GM21723 (cell line): ENCODE data around the gene NPW.

ENCODE experiments used
- ATAC-seq: cut with Tn5 transposase; IDR thresholded peaks from one replicate; pipeline ENCODE4 v1.9.1; 2021; ENCODE audit warnings: mild to moderate bottlenecking, moderate library complexity; ENCODE audit not compliant: unreplicated experiment

NPW gene

DNA sequence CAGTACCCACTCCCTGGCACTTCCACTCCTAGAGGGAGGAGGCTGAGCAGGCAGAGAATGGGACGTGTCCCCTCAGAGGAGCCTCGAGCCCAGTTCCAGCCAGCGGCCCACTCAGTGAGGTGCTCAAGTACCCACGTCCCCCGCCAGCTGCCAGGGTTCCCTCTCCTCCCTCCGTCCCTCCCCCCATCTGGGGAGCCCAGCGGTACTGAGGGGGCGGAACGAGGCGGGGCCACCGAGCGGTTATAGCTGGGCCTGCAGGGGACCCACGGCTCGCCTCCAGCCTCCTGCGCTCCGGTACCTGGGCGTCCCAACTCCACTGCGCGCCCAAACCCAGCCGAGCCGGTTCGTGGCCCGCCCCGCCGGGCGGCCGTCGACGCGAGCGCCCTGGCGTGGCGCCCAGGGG, at the start of gene NPW:
Gene NPW, plus strand, starts transcription at position 268 of the 403 bp plus-strand sequence.
- ATAC-seq = no peak

- peak; percentile 64 for ATAC-seq
Measured at GRCh38 chr16:1971796-1972489, 47.6 kb upstream of the NPW start, which contains the start of gene TBL3. Gene TBL3, plus strand, starts transcription at chr16:1972053. Its CDS starts 112 bp downstream, at chr16:1972165.

- ATAC-seq = no peak
Measured at GRCh38 chr16:1972490-1972877, 47.1 kb upstream of the NPW start.

- no peak for ATAC-seq
Measured at GRCh38 chr16:1973461-1974156, 46.0 kb upstream of the NPW start.

DNA sequence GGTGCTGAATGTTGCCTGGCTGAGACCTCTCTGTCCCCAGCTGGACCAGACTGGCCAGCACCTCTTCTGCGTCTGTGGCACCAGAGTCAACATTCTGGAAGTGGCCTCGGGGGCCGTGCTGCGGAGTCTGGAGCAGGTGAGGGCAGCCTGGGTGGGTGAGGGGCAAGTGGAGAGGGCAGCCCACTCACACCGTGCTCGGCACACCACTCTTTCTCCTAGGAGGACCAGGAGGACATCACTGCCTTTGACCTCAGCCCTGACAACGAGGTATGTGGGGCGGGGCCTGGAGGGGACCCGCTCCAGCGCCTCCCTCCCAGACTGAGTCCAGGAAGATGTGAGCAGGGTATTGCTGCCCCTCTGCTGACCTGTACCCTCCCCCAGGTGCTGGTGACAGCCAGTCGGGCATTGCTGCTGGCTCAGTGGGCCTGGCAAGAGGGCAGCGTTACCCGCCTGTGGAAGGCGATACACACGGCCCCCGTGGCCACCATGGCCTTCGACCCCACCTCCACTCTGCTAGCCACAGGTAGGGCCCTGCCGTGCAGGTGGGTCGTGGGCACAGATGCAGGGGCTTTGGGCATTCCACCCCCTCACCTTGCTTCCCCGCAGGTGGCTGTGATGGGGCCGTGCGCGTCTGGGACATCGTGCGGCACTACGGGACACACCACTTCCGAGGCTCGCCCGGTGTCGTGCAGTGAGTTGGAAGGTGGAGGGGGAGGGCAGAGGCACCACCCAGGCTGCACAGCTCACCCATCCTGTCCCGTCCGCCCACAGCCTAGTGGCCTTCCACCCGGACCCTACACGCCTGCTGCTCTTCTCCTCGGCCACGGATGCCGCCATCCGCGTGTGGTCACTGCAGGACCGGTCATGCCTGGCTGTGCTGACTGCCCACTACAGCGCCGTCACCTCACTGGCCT, 45.2 kb upstream of the NPW start:
- no peak for ATAC-seq

DNA sequence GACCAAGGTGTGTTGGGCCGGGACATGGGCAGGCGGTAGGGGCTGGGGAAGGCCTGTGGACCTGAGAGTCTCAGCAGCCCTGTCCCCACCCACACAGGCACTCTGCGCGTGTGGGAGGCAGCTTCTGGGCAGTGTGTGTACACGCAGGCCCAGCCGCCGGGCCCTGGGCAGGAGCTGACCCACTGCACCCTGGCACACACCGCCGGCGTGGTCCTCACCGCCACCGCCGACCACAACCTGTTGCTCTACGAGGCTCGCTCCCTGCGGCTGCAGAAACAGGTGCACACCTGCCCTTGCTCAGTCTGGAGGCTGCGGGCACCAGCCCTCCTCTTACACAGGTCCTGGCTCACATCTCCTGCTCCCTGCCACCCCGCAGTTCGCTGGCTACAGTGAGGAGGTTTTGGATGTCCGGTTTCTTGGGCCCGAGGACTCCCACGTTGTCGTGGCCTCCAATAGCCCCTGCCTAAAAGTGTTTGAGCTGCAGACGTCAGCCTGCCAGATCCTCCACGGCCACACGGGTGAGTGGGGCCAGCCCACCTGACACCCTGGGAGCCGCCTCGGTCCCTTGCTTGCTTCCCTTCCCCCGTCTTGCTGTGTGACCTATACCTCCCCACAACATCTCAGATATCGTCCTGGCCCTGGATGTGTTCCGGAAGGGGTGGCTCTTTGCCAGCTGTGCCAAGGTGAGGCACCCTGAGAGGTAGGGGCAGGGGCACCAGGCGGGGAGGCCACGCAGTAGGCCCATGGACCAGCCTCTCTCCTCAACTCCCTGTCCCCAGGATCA, 44.0 kb upstream of the NPW start:
- ATAC-seq = no peak

DNA sequence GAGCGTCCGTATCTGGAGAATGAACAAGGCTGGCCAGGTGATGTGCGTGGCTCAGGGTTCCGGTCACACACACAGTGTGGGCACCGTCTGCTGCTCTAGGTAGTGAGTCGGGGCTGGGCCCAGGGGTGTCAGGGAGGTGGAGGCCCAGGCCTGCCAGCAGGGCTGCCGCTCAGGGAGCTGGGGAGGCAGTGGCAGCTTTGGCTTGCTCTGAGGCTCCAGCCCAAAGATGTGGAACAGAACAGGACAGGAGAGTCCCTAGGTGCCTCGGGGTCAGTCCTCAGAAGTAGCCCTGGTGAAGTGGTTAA, 43.4 kb upstream of the NPW start:
- ATAC-seq = no peak

GRCh38 chr16:1976951-1977874, 42.4 kb upstream of the NPW start:
- ATAC-seq = no peak

DNA sequence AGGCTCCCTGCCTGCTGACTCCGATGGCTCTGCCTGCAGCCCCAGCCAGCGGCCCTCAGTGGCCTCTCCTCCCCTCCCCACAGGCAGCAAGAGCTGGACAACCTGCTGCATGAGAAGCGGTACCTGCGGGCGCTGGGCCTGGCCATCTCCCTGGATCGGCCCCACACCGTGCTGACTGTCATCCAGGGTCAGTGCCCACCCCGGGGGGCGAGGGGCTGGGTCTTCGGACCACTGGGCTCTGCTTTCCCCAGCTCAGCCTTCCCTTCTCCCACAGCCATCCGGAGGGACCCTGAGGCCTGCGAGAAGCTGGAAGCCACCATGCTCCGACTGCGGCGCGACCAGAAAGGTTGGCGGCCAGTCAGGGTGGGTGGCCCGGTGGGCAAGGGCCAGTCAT, 41.7 kb upstream of the NPW start:
- no peak for ATAC-seq

DNA sequence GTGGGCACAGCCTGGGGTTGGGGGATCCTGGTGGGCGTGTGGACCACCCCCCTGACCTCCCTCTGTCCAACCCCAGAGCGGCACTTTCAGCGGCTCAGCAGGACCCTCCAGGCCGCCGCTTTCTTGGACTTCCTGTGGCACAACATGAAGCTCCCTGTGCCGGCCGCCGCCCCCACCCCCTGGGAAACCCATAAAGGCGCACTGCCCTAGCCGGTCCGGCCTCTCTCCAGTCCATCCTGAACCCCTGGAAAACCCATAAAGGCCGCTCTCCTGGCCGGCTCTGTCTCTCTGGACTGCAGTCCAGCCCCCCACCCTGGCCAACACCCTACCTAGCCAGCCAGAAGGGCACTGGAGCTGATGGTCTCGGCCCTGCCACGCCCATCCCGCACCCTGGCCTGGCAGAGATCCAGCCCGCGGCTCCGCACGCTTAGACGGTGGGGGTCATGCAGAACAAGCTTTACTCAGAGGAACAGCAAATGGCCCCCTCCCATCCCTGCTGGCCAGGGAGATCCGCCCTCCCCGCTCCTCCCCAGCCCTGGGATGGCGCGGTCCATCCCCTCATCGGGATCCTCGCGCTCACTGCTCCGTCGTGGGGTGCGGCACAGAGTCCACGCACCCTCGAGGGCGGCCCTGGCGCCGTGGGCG, 41.0 kb upstream of the NPW start:
- ATAC-seq = no peak

GRCh38 chr16:1979271-1980029, 40.1 kb upstream of the NPW start:
- ATAC-seq = no peak

- ATAC-seq = no peak
Measured at GRCh38 chr16:1980030-1980769, 39.4 kb upstream of the NPW start.

DNA sequence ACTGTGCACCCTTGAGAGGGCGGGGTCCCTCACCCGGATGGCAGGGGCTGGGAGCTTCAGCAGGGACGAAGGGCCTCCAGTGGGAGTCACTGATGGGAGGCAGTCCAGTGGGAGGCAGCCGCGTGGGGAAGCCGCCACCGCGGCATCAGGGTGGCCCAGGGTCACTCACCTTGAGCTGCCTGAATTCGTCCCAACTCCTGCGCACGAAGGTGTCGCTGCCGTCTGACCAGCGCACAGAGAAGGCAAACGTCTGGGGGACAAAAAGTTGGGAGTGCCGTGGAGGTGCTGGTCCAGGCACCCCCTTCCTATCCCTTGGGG, 38.9 kb upstream of the NPW start:
- ATAC-seq = no peak

GRCh38 chr16:1981398-1981836, 38.2 kb upstream of the NPW start, which contains the start of gene NOXO1:
Gene NOXO1, minus strand, starts transcription at chr16:1981469. Its CDS starts 290 bp downstream, at chr16:1981179.
- no peak for ATAC-seq

- ATAC-seq = no peak
Measured at GRCh38 chr16:1982013-1982433, 37.6 kb upstream of the NPW start.

DNA sequence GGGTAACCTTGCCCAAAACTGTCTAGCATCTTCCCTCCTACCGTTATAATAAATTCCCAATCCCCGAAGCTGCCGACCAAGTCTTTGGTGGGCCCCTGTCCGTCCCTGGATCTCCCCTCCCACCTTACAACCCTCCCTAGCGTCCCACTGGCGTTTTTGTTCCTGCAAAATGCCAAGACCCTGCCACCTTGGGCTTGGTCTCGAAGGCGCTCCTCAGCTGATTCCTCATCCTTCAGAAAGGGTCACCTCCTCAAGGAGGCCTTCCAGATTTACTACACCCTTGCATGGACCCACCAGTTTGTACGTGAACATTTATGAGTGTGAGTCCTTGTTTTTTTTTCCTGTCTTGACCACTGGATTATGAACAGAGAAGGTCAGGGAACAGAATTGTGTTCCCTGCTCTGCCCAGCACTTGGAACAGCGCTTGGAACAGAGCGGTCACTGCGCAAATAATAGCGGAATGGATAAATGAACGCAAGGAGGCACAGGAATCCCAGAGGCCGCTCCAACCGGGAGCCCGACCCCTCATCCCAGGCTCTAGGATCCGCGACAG, 36.5 kb upstream of the NPW start:
- ATAC-seq = no peak

GRCh38 chr16:1983544-1984346, 35.8 kb upstream of the NPW start, which contains the start of gene GFER:
Gene GFER, plus strand, starts transcription at chr16:1984193. Its CDS starts 26 bp downstream, at chr16:1984219.
- peak; percentile 72 for ATAC-seq
